NCI-H226 (cell line): ENCODE results near the gene PROSER1.
"Not testable (repeated sequence)": the region's sequence is repeated elsewhere in the genome, so short reads cannot be mapped to it uniquely, and the experiment has no call there.

Experiments
- DNase-seq: peaks from one replicate; pipeline ENCODE4 v3.0.0-alpha.2; 2015

Gene PROSER1

GRCh38 chr13:39023761-39024160 is 14.1 kb downstream of the PROSER1 start:
- peak; percentile 53 for DNase-seq

GRCh38 chr13:39023316-39023715 is 14.6 kb downstream of the PROSER1 start:
- DNase-seq, result peak; percentile 71

GRCh38 chr13:39020853-39021462 is 16.9 kb downstream of the PROSER1 start:
- no peak for DNase-seq

- no peak for DNase-seq
Observed at GRCh38 chr13:39016787-39017186, 21.1 kb downstream of the PROSER1 start.

- DNase-seq, result no peak
Observed at GRCh38 chr13:39016087-39016486, 21.8 kb downstream of the PROSER1 start.

- DNase-seq, result no peak
Observed at GRCh38 chr13:39013462-39013861, 24.4 kb downstream of the PROSER1 start.

- no peak for DNase-seq
Observed at GRCh38 chr13:39012608-39013007, 25.3 kb downstream of the PROSER1 start.

- DNase-seq, result not testable (repeated sequence)
Observed at GRCh38 chr13:39006371-39007111, 31.3 kb downstream of the PROSER1 start.

- DNase-seq, result no peak
Observed at GRCh38 chr13:38998739-38999138, 39.1 kb downstream of the PROSER1 start.

GRCh38 chr13:38993381-38993780 is 44.5 kb downstream of the PROSER1 start:
- DNase-seq, result no peak

GRCh38 chr13:38990693-38991092 is 47.2 kb downstream of the PROSER1 start, which contains the start of gene STOML3:
TSS of gene STOML3 (minus strand) at chr13:38990831. CDS start at chr13:38990721, 110 bp downstream.
- DNase-seq, result peak; percentile 17

GRCh38 chr13:38981096-38981495 is 56.8 kb downstream of the PROSER1 start:
- DNase-seq, result no peak

GRCh38 chr13:38980750-38981078 is 57.2 kb downstream of the PROSER1 start:
- DNase-seq, result no peak

GRCh38 chr13:38979891-38980749 is 57.8 kb downstream of the PROSER1 start:
- no peak for DNase-seq

- no peak for DNase-seq
Observed at GRCh38 chr13:38970380-38971051, 67.4 kb downstream of the PROSER1 start.

GRCh38 chr13:38969187-38969586 is 68.7 kb downstream of the PROSER1 start:
- DNase-seq, result no peak

GRCh38 chr13:38967446-38967845 is 70.4 kb downstream of the PROSER1 start:
- no peak for DNase-seq

GRCh38 chr13:38965281-38965680 is 72.6 kb downstream of the PROSER1 start:
- DNase-seq, result no peak

- no peak for DNase-seq
Observed at GRCh38 chr13:38960175-38960574, 77.7 kb downstream of the PROSER1 start.
